Stomach (tissue), 4 donors: ENCODE results near the gene STRIP2.

ENCODE experiments used
- CTCF ChIP-seq, 7 experiments: fragments of 450-650 bp in 4 of 7; fragments of 200-600 bp in 3 of 7; sonication (generic) in 3 of 7; IDR thresholded peaks; one replicate each; pipeline ENCODE4 v1.5.1; 2016 to 2019; ENCODE audit warnings: antibody characterized with exemption in 7 of 7, control low read depth in 2 of 7, mild to moderate bottlenecking in 1 of 7
- EP300 ChIP-seq: sonication (generic); formaldehyde crosslinking; IDR thresholded peaks from one replicate; pipeline ENCODE4 v1.6.1; 2017; ENCODE audit warnings: antibody characterized with exemption
- POLR2A ChIP-seq, 4 donors: fragments of 450-650 bp; IDR thresholded peaks; one replicate each; pipeline ENCODE4 v1.6.1; 2016; ENCODE audit warnings: antibody characterized with exemption in 4 of 4, control low read depth in 2 of 4, mild to moderate bottlenecking in 1 of 4, moderate library complexity in 1 of 4
- POLR2AphosphoS5 ChIP-seq, 3 donors: sonication (generic); formaldehyde crosslinking; IDR thresholded peaks; one replicate each; pipeline ENCODE4 v1.6.1; 2016; ENCODE audit warnings: antibody characterized with exemption in 3 of 3

DNA sequence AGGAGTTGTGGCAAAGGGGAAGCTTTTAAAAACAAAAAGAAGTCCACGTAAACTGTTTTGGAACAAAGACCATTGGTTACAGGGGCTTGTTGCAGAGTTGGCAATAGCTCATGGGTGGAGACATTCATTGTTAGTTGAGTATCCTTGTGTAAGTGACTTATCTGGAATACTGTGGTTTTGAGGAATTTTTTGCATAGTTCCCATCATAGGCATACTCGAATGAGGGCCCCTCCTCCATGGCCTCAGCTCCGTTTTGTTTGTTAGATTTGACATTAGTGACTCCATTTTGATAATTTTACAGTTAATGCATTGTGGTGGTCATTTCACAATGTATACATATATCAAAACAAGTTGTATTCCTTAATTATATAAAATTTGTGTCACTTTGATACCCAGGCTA is 55.3 kb downstream of the STRIP2 start:
- TF ChIP-seq CTCF (IDR thresholded peaks at IDR 0.05) (no peak), POLR2AphosphoS5 (IDR thresholded peaks at IDR 0.05) (no peak), POLR2A (IDR thresholded peaks at IDR 0.05) (no peak), EP300 (no peak)
